BJ (cell line): ENCODE results near the gene C9orf153. TPM values are rescaled to one million over a fixed set of nuclear protein-coding genes. Genes with fewer than 3 reads are reported as not detected.

ENCODE experiments used
- CTCF ChIA-PET: fragments of 350-600 bp; formaldehyde crosslinking; extraction: SDS; loops from one replicate; lab custom pipeline; 2021; ENCODE audit warnings: antibody characterized with exemption, inconsistent platforms; lab: Yijun Ruan, JAX
- POLR2A ChIA-PET: fragments of 300-600 bp; sonication (Branson Sonifier 250); formaldehyde crosslinking; extraction: SDS; loops from one replicate; lab custom pipeline; 2021; ENCODE audit warnings: antibody characterized with exemption; lab: Charles Lee
- DNase-seq: peaks from one replicate; pipeline ENCODE4 v3.0.0-alpha.2; 2011; ENCODE audit warnings: low read depth
- H3K27me3 ChIP-seq: 2 replicates; pipeline ENCODE4 v1.6.0; 2011; ENCODE audit warnings: low read length; ENCODE audit not compliant: control insufficient read depth, insufficient read depth
- H3K36me3 ChIP-seq: 2 replicates; pipeline ENCODE4 v1.5.1; 2011; ENCODE audit warnings: low read length; ENCODE audit not compliant: control insufficient read depth, insufficient read depth
- H3K4me3 ChIP-seq: 2 replicates; pipeline ENCODE4 v1.5.1; 2011; ENCODE audit warnings: low read depth, mild to moderate bottlenecking, control low read depth, low read length
- polyA plus RNA-seq: library from polyadenylated mRNA; depleted of rRNA; stranded (reverse); fragments of >200 nt; gene quantifications from 2 replicates; pipeline ENCODE4 v1.2.3, GENCODE V29; 2011
- TF ChIP-seq, protein P1 (sequence below): IDR thresholded peaks from 2 replicates; pipeline ENCODE4 v1.5.1; 2011; ENCODE audit warnings: low read depth, mild to moderate bottlenecking, control low read depth, inconsistent platforms, low read length, moderate library complexity; ENCODE audit not compliant: insufficient read depth

Gene C9orf153
- polyA plus RNA-seq, 1 experiment, result not detected

- ChIA-PET POLR2A (no interaction called here), CTCF (interaction anchor here (0.7 to 1.3 kb wide), 2 partner anchors 9 to 78 kb away, joined by 3 read pairs; no protein-coding TSS in a partner anchor)
- TF ChIP-seq, protein P1, sequence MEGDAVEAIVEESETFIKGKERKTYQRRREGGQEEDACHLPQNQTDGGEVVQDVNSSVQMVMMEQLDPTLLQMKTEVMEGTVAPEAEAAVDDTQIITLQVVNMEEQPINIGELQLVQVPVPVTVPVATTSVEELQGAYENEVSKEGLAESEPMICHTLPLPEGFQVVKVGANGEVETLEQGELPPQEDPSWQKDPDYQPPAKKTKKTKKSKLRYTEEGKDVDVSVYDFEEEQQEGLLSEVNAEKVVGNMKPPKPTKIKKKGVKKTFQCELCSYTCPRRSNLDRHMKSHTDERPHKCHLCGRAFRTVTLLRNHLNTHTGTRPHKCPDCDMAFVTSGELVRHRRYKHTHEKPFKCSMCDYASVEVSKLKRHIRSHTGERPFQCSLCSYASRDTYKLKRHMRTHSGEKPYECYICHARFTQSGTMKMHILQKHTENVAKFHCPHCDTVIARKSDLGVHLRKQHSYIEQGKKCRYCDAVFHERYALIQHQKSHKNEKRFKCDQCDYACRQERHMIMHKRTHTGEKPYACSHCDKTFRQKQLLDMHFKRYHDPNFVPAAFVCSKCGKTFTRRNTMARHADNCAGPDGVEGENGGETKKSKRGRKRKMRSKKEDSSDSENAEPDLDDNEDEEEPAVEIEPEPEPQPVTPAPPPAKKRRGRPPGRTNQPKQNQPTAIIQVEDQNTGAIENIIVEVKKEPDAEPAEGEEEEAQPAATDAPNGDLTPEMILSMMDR, result no peak
- Histone ChIP-seq H3K36me3 (0 out of 2 replicates have a peak, but pooled peaks cover 3% of the 10 kb centered on the region), H3K4me3 (no peak overlapping the region), H3K27me3 (no peaks in the 10 kb centered on the region)
- DNase-seq, result no peak
These were observed 20.4 kb upstream of the C9orf153 start for GRCh38 chr9:86279839-86280238.

- no peaks in the 10 kb centered on the region for H3K27me3 ChIP-seq
- no peak overlapping the region for H3K4me3 ChIP-seq
- TF ChIP-seq, protein P1, result no peak
- H3K36me3 ChIP-seq, result peaks cover 7% of the 10 kb centered on the region; the same call in 1 of the 2 replicates
- ChIA-PET CTCF (interaction anchor here (0.7 to 3.6 kb wide), 3 partner anchors 10 to 75 kb away, joined by 4 to 18 read pairs (median 13); no protein-coding TSS in a partner anchor), POLR2A (no interaction called here)
- no peak for DNase-seq
These were observed 17.6 kb upstream of the C9orf153 start for GRCh38 chr9:86277072-86277471.

DNA sequence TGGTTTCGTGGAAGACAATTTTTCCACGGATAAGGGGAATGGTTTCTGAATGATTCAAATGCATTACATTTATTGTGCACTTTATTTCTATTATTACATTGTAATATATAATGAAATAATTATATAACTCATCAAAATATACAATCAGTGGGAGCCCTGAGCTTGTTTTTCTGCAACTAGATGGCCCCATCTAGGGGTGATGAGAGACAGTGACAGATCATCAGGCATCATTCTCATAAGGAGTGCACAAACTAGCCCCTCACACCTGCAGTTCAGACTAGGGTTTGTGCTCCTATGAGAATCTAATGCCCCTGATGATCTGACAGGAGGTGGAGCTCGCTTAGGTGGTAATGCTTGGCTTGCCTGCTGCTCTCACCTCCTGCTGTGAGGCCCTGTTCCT, 16.5 kb upstream of the C9orf153 start:
- TF ChIP-seq, protein P1, result no peak
- H3K27me3 ChIP-seq, result no peaks in the 10 kb centered on the region
- ChIA-PET CTCF (interaction anchor here (0.9 to 3.6 kb wide), 4 partner anchors 9 to 74 kb away, joined by 3 to 18 read pairs (median 10); no protein-coding TSS in a partner anchor), POLR2A (no interaction called here)
- DNase-seq, result no peak
- H3K36me3 ChIP-seq, result peaks cover 10% of the 10 kb centered on the region
- no peak overlapping the region for H3K4me3 ChIP-seq

DNA sequence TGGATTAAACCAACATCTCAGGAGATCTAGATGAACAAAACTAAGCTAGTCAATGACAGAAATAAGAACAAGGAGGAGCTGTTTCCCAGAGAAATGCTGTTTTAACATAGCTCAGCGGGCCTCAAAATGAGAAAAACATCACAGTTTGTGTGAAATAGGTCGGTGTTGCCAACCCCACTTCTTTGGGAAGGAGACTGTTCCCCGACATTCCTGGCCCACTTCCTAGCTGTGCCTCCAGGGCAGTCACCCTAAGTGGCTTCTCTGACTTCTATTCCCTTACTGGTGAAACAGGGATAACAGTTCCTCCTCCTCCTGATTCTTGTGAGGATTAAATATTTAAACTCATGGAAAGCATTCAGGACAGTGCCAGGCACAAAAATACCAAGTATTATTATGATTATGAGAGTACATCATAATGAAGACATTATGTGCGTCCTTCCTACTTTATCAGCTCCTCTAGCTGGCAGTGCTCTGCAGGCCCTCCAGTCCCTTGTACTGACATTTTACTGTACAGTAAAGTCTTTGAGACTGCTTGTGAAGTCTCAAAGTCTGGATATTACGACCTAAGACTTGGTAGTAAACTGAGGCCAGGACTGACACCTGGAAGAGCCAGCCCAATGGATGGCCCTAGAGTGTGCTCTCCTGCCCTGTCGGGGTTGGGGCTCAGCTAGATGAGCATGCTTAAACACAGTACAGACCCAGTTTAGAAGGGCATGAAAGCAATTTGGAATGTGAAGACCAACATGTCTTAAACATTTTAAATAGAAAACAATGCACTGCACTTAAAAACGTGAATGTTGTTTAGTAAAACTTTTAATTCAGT, 15.6 kb upstream of the C9orf153 start:
- POLR2A ChIA-PET, result no interaction called here
- Histone ChIP-seq H3K36me3 (peaks cover 10% of the 10 kb centered on the region), H3K4me3 (no peak overlapping the region), H3K27me3 (no peaks in the 10 kb centered on the region)
- no peak for DNase-seq
- CTCF ChIA-PET, result interaction anchor here (0.8 to 3.6 kb wide), 4 partner anchors 8 to 73 kb away, joined by 3 to 18 read pairs (median 10); no protein-coding TSS in a partner anchor
- TF ChIP-seq, protein P1, result no peak

DNA sequence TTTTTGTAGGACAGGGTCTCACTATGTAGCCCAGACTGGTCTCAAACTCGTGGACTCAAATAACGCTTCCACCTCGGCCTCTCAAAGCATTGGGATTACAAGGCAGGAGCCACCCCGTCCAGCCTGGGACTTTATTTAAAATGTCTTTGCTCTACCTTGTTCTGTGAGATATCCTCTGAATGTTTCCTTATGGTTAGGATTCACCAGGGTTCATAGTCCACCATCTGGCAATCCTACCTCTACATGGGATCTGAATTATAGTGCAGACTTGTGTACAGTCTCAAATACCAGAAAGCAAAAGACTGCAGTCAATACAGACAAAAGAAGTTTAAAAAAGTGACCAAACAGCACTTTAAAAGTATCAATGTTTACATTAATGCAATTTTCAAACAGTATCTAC, 12.8 kb upstream of the C9orf153 start:
- DNase-seq, result no peak
- ChIA-PET POLR2A (no interaction called here), CTCF (no interaction called here)
- H3K36me3 ChIP-seq, result peaks cover 8% of the 10 kb centered on the region
- TF ChIP-seq, protein P1, result no peak
- no peaks in the 10 kb centered on the region for H3K27me3 ChIP-seq
- H3K4me3 ChIP-seq, result no peak overlapping the region
